Neural cell (in vitro differentiated cells): ENCODE results near the gene SYNRG.

Experiments used
- CTCF ChIP-seq: fragments of 450-650 bp; IDR thresholded peaks from 2 replicates; pipeline ENCODE4 v1.5.1; 2014; ENCODE audit warnings: antibody characterized with exemption, mild to moderate bottlenecking, moderate library complexity; ENCODE audit not compliant: poor library complexity, severe bottlenecking
- EP300 ChIP-seq: fragments of 450-650 bp; conservative IDR thresholded peaks from 2 replicates; pipeline ENCODE4 v1.6.1; 2014; ENCODE audit warnings: antibody characterized with exemption, mild to moderate bottlenecking, moderate library complexity; ENCODE audit not compliant: poor library complexity, severe bottlenecking
- EZH2 ChIP-seq: fragments of 200-600, 300-800 bp; shearing (Covaris generic), sonication (generic); IDR thresholded peaks from 2 replicates; pipeline ENCODE4 v1.6.1; 2014; ENCODE audit warnings: antibody characterized with exemption, low read length, borderline replicate concordance, mild to moderate bottlenecking; ENCODE audit not compliant: insufficient read depth, poor library complexity, severe bottlenecking
- MXI1 ChIP-seq: fragments of 450-650 bp; conservative IDR thresholded peaks from 2 replicates; pipeline ENCODE4 v1.6.1; 2014; ENCODE audit warnings: antibody characterized with exemption, mild to moderate bottlenecking; ENCODE audit not compliant: poor library complexity, severe bottlenecking
- POLR2AphosphoS5 ChIP-seq: IDR thresholded peaks from 2 replicates; pipeline ENCODE4 v1.6.1; 2012
- RAD21 ChIP-seq: fragments of 450-650 bp; conservative IDR thresholded peaks from 2 replicates; pipeline ENCODE4 v1.6.1; 2014; ENCODE audit warnings: antibody characterized with exemption, mild to moderate bottlenecking, moderate library complexity
- SMC3 ChIP-seq: fragments of 450-650 bp; conservative IDR thresholded peaks from 2 replicates; pipeline ENCODE4 v1.6.1; 2014; ENCODE audit warnings: antibody characterized with exemption, mild to moderate bottlenecking, moderate library complexity; ENCODE audit not compliant: poor library complexity
- TAF1 ChIP-seq: IDR thresholded peaks from 2 replicates; pipeline ENCODE4 v1.6.1; 2012; ENCODE audit warnings: low read depth

- TF ChIP-seq CTCF (no peak), RAD21 (no peak), EZH2 (no peak), POLR2AphosphoS5 (no peak), SMC3 (no peak), TAF1 (no peak), MXI1 (no peak), EP300 (no peak)
Observed at GRCh38 chr17:37488607-37489196, 120.5 kb downstream of the SYNRG start.
